ENCODE measurements around the gene FAM98A.

GRCh38 chr2:33628031-33628827, 29.1 kb upstream of the FAM98A start:
- TF ChIP-seq CTCF (IDR thresholded peaks at IDR 0.05) (no peak), POLR2A (IDR thresholded peaks at IDR 0.05) (no peak)

Measured in right lobe of liver (tissue), 4 donors.